Pancreas (tissue), 10 donors: ENCODE data around the gene CD63. TPM values are rescaled to one million over a fixed set of nuclear protein-coding genes. Genes with fewer than 3 reads are reported as not detected.

Experiments used
- ATAC-seq, 4 donors: fragments of 200-7000 bp; cut with Tn5 transposase; one replicate each; pipeline versions ENCODE4 v1.8.0 to v1.9.1; 2020; ENCODE audit warnings: mild to moderate bottlenecking in 4 of 4, moderate library complexity in 4 of 4
- DNase-seq, 6 donors: peaks; one replicate each; pipeline ENCODE4 v3.0.0-alpha.2; 2020
- FAIRE-seq: peaks from 2 replicates; lab custom pipeline; 2012; peaks lifted over from hg19 to GRCh38; lab: Jason Lieb, UNC
- H3K27ac ChIP-seq, 4 donors: fragments of 200-600 bp; sonication (generic); 1 replicate in 3 of 4; 2 replicates in 1 of 4; pipeline versions ENCODE4 v1.5.0 to v1.8.0; 2020
- H3K27me3 ChIP-seq, 4 donors: fragments of 200-600 bp; one replicate each; pipeline ENCODE4 v1.8.0; 2021
- H3K36me3 ChIP-seq, 3 donors: fragments of 200-600 bp; sonication (generic) in 1 of 3; one replicate each; pipeline versions ENCODE4 v1.5.0 to v1.8.0; 2020 to 2021
- H3K4me1 ChIP-seq, 3 donors: fragments of 200-600 bp; one replicate each; pipeline ENCODE4 v1.8.0; 2021
- H3K4me3 ChIP-seq, 4 donors: fragments of 200-600 bp; sonication (generic) in 2 of 4; one replicate each; pipeline versions ENCODE4 v1.5.0 to v1.8.0; 2020 to 2021
- H3K9me3 ChIP-seq, 4 donors: fragments of 200-600 bp; one replicate each; pipeline ENCODE4 v1.8.0; 2021
- CTCF ChIP-seq, 4 donors: fragments of 200-600 bp; sonication (generic) in 3 of 4; IDR thresholded peaks; one replicate each; pipeline versions ENCODE4 v1.5.0 to v1.8.0; 2021; ENCODE audit warnings: antibody characterized with exemption in 4 of 4
- WGBS, 2 donors: extraction: QIAGEN DNeasy Blood & Tissue Kit; methylation state at CpG; one replicate each; pipeline ENCODE4 v1.1.7; 2013; 5-methylcytosine and 5-hydroxymethylcytosine counted together
- intact Hi-C, 3 donors: fragments of 100-400 bp; cut with DNase I; formaldehyde crosslinking; loops; one replicate each; pipeline versions ENCODE4 v1.11.1 to v1.14.2; 2022
- polyA plus RNA-seq, 2 donors: library from polyadenylated mRNA; stranded (reverse); fragments of 200-250 nt; gene quantifications; one replicate each; pipeline ENCODE4 v1.2.3, GENCODE V29; 2013
- total RNA-seq, 6 donors: library from RNA; stranded (reverse); fragmentation: NEBNext Ultra II Directional in 4 of 6; extraction: Animal tissue kit (Norgen Biotek cat#: 25700) in 4 of 6; gene quantifications; one replicate each; pipeline versions ENCODE4 v1.2.1 to v1.2.4, GENCODE V29; 2021 to 2023
- donor health status: healthy with polysubstance abuse.
- donor health status: DM: no; HTN: no; CAD: no; lungs with moderate emphysema.
- donor health status: DM: no; HTN: no; CAD: no.
- donor health status: control.
- donor health status: control.
- donor health status: Bipolar disorder and iron deficiency.
- donor health status: DM: yes; HTN: yes; CAD: no.
- donor health status: DM: no; HTN: no; CAD: no.
- donor health status: DM: no; HTN: no; CAD: no.
- donor health status: DM: yes; HTN: yes; CAD: no.

The CD63 gene
- total and polyA plus RNA-seq, 8 donors = 433 to 717 (median 578) TPM

- FAIRE-seq (no peak), ATAC-seq (no peak), DNase-seq (no peak)
- H3K4me1 ChIP-seq = peaks cover 0 to 4% (median 0%) of the 10 kb centered on the region in 3 donors
- no peak overlapping the region for H3K4me3 ChIP-seq
- H3K27me3 ChIP-seq = no peaks in the 10 kb centered on the region
- intact Hi-C loops = no loop called here
- H3K36me3 ChIP-seq = no peaks in the 10 kb centered on the region
- H3K27ac ChIP-seq = no peak overlapping the region
- TF ChIP-seq CTCF (IDR thresholded peaks at IDR 0.05) = no peak
- H3K9me3 ChIP-seq = no peaks in the 10 kb centered on the region
- WGBS, 2 donors = 87 to 89% methylated on average over 8 of the region's 8 CpGs
Measured at GRCh38 chr12:55702861-55703260, 25.9 kb downstream of the CD63 start.

GRCh38 chr12:55700255-55701018 is 28.4 kb downstream of the CD63 start:
- peak in 1 of 6 donors; percentile 50 for DNase-seq
- no peaks in the 10 kb centered on the region for H3K4me1 ChIP-seq
- intact Hi-C loops = no loop called here
- H3K27ac ChIP-seq = no peak overlapping the region
- FAIRE-seq = no peak
- ATAC-seq = no peak
- H3K27me3 ChIP-seq = no peaks in the 10 kb centered on the region
- H3K4me3 ChIP-seq = no peak overlapping the region
- H3K9me3 ChIP-seq = no peaks in the 10 kb centered on the region
- 77 to 82% methylated on average over 21 of the region's 21 CpGs for WGBS, 2 donors
- no peak for TF ChIP-seq CTCF (IDR thresholded peaks at IDR 0.05)
- H3K36me3 ChIP-seq = no peaks in the 10 kb centered on the region

GRCh38 chr12:55699471-55700055 is 29.2 kb downstream of the CD63 start:
- Histone ChIP-seq H3K36me3 (no peaks in the 10 kb centered on the region), H3K27ac (no peak overlapping the region), H3K9me3 (no peaks in the 10 kb centered on the region), H3K27me3 (no peaks in the 10 kb centered on the region), H3K4me1 (no peaks in the 10 kb centered on the region), H3K4me3 (no peak overlapping the region)
- no peak for TF ChIP-seq CTCF (IDR thresholded peaks at IDR 0.05)
- no peak for FAIRE-seq
- 58 to 62% methylated on average over 5 of the region's 5 CpGs for WGBS, 2 donors
- intact Hi-C loops = no loop called here
- DNase-seq = peak in 1 of 6 donors; percentile 23
- no peak for ATAC-seq

GRCh38 chr12:55698965-55699364 is 29.8 kb downstream of the CD63 start:
- DNase-seq = peak in 1 of 6 donors; percentile 7
- no peaks in the 10 kb centered on the region for H3K4me1 ChIP-seq
- TF ChIP-seq CTCF (IDR thresholded peaks at IDR 0.05) = no peak
- no peaks in the 10 kb centered on the region for H3K9me3 ChIP-seq
- 83 to 89% methylated on average over 1 of the region's 1 CpG for WGBS, 2 donors
- intact Hi-C loops = no loop called here
- H3K27me3 ChIP-seq = no peaks in the 10 kb centered on the region
- no peak for FAIRE-seq
- H3K27ac ChIP-seq = no peak overlapping the region
- ATAC-seq = no peak
- H3K36me3 ChIP-seq = no peaks in the 10 kb centered on the region
- no peak overlapping the region for H3K4me3 ChIP-seq
